HFFc6 (cell line): ENCODE data around the gene E2F6. TPM values are rescaled to one million over a fixed set of nuclear protein-coding genes. Genes with fewer than 3 reads are reported as not detected.

Source experiments
- DNase-seq: peaks from one replicate; pipeline ENCODE4 v3.0.0-alpha.2; 2018
- H3K27ac Mint-ChIP-seq: 2 replicates; pipeline ENCODE4 v1.8.0; 2020; ENCODE audit warnings: mild to moderate bottlenecking, mixed read lengths
- H3K27me3 Mint-ChIP-seq: 2 replicates; pipeline ENCODE4 v1.8.0; 2021; ENCODE audit warnings: mild to moderate bottlenecking, moderate library complexity, mixed read lengths; ENCODE audit not compliant: insufficient read depth
- H3K36me3 Mint-ChIP-seq: 2 replicates; pipeline ENCODE4 v1.8.0; 2021; ENCODE audit warnings: low read depth, mixed read lengths
- H3K4me1 Mint-ChIP-seq: 2 replicates; pipeline ENCODE4 v1.8.0; 2020; ENCODE audit warnings: low read depth, mixed read lengths
- H3K4me3 Mint-ChIP-seq: 2 replicates; pipeline ENCODE4 v1.8.0; 2020; ENCODE audit warnings: mild to moderate bottlenecking, moderate library complexity, mixed read lengths
- H3K9me3 Mint-ChIP-seq: 2 replicates; pipeline ENCODE4 v1.8.0; 2020; ENCODE audit warnings: mild to moderate bottlenecking, mixed read lengths
- total RNA-seq, 6 experiments: library from RNA; stranded (reverse); fragmentation: NEBNext Ultra II Directional; extraction: Animal tissue kit (Norgen Biotek cat#: 25700); gene quantifications; 2 replicates in 1 of 6; 3 replicates in 5 of 6; pipeline ENCODE4 v1.2.3, GENCODE V29; 2021
- TF ChIP-seq, protein P1 (sequence below): fragments of 200-600 bp; sonication (generic); IDR thresholded peaks from 2 replicates; pipeline ENCODE4 v1.5.0; 2021; ENCODE audit warnings: antibody characterized with exemption, mild to moderate bottlenecking

E2F6 gene
- total RNA-seq, 6 experiments from 2014 or later: 8.9 to 11.3 (median 10.3) TPM

- TF ChIP-seq, protein P1, sequence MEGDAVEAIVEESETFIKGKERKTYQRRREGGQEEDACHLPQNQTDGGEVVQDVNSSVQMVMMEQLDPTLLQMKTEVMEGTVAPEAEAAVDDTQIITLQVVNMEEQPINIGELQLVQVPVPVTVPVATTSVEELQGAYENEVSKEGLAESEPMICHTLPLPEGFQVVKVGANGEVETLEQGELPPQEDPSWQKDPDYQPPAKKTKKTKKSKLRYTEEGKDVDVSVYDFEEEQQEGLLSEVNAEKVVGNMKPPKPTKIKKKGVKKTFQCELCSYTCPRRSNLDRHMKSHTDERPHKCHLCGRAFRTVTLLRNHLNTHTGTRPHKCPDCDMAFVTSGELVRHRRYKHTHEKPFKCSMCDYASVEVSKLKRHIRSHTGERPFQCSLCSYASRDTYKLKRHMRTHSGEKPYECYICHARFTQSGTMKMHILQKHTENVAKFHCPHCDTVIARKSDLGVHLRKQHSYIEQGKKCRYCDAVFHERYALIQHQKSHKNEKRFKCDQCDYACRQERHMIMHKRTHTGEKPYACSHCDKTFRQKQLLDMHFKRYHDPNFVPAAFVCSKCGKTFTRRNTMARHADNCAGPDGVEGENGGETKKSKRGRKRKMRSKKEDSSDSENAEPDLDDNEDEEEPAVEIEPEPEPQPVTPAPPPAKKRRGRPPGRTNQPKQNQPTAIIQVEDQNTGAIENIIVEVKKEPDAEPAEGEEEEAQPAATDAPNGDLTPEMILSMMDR: no peak
- H3K36me3 Mint-ChIP-seq: no peaks in the 10 kb centered on the region
- no peak overlapping the region for H3K27ac Mint-ChIP-seq
- H3K4me3 Mint-ChIP-seq: no peak overlapping the region
- peaks cover 4% of the 10 kb centered on the region for H3K9me3 Mint-ChIP-seq
- H3K4me1 Mint-ChIP-seq: no peaks in the 10 kb centered on the region
- no peak for DNase-seq
- H3K27me3 Mint-ChIP-seq: peaks cover 25% of the 10 kb centered on the region
Measured at GRCh38 chr2:11492244-11492643, 26.3 kb upstream of the E2F6 start.

GRCh38 chr2:11491348-11491933 lies 25.5 kb upstream of the E2F6 start:
- Mint-ChIP-seq H3K27ac (no peak overlapping the region), H3K9me3 (peaks cover 4% of the 10 kb centered on the region), H3K4me3 (no peak overlapping the region), H3K27me3 (peaks cover 25% of the 10 kb centered on the region), H3K4me1 (no peaks in the 10 kb centered on the region), H3K36me3 (no peaks in the 10 kb centered on the region)
- no peak for DNase-seq
- TF ChIP-seq, protein P1: no peak

DNA sequence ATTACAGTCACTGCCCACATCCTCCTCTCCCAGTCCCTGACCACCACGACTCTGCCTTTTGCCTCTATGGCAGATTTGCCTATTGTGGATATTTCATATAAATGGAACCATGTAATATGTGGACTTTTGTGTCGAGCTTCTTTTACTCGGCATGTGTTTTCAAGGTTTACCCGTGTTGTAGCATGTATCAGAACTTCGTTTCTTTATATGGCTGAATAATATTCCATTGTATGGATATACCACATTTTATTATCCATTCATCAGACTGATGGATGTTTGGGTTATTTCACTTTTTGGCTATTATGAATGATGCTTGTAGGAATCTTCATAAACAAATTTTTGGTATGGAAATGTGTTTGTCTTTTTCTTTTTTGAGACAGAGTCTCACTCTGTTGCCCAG lies 24.2 kb upstream of the E2F6 start:
- no peak for DNase-seq
- Mint-ChIP-seq H3K9me3 (peaks cover 4% of the 10 kb centered on the region), H3K4me1 (no peaks in the 10 kb centered on the region), H3K4me3 (no peak overlapping the region), H3K27me3 (peaks cover 27% of the 10 kb centered on the region), H3K36me3 (no peaks in the 10 kb centered on the region), H3K27ac (no peak overlapping the region)
- TF ChIP-seq, protein P1: no peak

GRCh38 chr2:11488809-11489208 lies 22.8 kb upstream of the E2F6 start:
- DNase-seq: no peak
- Mint-ChIP-seq H3K9me3 (peaks cover 4% of the 10 kb centered on the region), H3K4me1 (no peaks in the 10 kb centered on the region), H3K4me3 (no peak overlapping the region), H3K27ac (no peak overlapping the region), H3K27me3 (peaks cover 29% of the 10 kb centered on the region), H3K36me3 (no peaks in the 10 kb centered on the region)
- TF ChIP-seq, protein P1: no peak

DNA sequence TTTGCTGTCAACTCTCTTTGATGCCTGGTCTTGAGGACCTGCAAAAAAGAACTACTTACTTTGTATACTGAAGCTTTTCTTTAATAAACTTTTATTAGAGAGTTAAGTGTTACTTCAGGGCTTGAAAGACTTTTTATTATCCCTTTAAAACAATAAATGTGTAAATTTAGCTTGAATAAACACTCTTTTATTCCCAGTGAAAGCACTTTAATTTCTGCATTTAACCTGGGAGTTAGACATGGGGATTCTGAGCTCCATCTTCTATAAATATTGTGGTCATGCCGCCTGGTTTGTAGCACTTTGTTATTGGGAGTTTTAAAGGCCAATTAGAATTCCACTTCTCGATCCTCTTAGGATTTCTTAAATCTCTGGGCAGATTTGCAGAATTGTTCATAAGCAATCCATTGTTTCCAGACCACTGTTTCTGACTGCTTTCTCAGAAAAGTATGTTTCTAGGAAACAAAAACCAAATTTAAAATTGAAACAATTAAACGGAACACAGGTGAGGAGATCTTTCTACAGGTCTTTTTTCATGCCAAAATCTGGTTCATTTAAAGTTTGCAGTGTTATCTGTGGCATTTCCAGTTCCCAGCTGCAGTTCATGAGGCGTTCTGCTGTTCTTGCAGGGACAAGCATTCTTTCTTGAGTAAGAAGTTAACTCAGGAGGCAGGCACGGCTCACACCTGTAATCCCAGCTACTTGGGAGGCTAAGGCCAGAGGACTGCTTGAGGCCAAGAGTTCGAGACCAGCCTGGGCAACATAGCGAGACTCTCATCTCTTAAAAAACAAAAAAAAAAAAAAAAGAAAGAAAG lies 18.1 kb upstream of the E2F6 start:
- Mint-ChIP-seq H3K36me3 (no peaks in the 10 kb centered on the region), H3K27me3 (peaks cover 42% of the 10 kb centered on the region), H3K4me1 (peaks cover 7% of the 10 kb centered on the region), H3K27ac (no peak overlapping the region), H3K4me3 (no peak overlapping the region), H3K9me3 (no peaks in the 10 kb centered on the region)
- DNase-seq: no peak
- TF ChIP-seq, protein P1: no peak
